ENCODE data around the gene CELF1.

The CELF1 gene
- total RNA-seq, result 158 to 412 (median 216) reads per million in 17 experiments

DNA sequence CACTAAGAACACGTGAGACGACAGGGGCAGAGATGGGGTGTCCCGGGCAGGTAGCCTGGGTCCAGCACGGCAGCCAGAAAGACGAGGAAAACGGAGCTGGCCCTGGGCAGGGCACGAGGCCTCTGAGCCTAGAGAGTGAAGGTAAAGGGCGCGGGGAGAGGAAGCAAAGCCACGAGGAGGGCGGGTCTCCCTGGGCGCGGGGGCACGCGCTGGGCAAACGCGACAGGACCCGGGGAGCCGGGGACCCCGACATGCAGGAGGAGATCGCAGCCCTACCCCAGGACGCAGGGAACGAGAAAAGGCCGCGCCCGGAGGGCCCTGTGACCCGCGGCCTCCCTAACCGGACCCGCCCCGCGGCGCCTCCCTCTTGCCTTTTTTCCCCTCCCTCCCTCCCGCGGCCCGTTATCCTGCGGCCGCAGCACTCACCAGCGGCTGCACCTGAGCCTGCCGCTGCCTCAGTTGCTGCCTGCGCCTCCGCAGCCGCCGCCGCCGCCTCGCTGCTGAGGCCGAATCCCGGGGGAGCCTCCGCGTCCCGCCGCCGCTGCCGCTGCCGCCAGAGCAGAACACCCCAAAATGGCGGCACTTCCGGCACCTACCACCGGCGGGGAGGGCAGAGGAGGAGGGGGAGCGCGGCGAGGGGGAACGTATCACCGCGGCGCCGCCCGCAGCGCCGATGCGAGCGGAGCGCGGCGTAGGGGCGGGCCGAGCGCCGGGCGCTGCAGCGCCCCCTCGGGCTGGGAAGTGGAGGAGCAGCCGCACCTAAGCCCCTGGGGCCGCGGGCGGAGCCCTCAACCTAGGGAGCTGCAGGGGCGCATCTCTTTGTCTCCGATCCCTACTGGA, at the start of gene CELF1:
Gene CELF1, minus strand, starts transcription at position 567 of the 840 bp plus-strand sequence. CDS start 53,609 bp downstream, outside the sequence.
- peak; percentile 96 to 98 (median 97) for DNase-seq

DNA sequence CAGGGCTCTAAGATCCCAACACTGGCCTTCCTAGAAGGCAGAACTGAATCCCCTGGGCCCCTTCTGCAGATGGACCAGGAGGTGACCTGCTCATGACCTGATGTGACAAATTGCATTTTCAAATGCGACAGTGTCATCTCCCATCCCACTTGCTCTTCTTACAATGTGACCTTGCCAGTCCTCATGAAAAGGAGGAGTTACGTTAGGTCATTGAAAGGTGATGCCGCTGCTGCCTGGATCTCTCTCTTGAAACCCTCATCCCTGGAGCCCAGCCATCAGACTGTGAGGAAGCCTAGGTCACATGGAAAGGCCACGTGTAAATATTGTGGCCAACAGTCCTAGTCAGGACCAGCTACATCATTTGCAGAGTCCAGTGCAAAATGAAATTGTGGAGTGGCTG, 47.0 kb upstream of the CELF1 start:
- DNase-seq, result no peak

DNA sequence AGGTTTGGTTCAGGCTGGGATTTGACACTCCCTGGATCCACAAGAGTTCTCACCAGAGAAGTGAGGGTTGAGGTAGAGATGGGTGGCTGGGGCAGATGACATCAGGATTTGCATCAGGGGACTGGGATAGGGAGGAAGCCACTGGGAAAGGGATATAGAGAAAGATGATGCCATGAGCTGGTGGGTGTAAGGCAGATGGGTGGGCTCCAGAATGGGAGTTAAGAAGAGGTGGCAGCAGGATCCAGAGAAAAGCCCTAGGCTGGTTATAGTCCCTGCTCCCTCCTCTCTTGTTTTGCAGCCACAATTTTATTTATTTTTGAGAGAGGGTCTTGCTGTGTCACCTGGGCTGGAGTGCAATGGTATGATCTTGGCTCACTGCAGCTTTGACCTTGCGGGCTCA, 43.0 kb upstream of the CELF1 start:
- no peak for DNase-seq

DNA sequence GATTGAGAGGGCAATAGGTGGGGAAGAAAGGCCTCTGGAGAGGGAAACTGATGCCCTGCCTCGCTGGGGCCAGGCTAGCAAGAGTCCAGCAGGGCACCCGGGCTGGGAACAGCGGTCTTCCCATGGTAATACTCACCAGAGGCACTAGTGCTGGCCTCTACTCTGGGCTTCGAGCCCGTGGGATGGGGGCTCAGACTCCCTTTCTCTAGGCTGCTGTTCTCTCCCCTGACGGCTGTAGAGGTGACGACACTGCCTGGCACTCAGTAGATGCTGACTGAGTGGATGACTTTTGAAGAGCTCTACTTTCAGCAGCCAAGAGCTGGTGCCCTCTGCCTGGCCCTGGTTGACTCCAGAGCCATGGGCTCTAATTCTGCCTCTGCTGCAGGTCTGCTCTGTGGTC, 42.1 kb upstream of the CELF1 start:
- no peak for DNase-seq

DNA sequence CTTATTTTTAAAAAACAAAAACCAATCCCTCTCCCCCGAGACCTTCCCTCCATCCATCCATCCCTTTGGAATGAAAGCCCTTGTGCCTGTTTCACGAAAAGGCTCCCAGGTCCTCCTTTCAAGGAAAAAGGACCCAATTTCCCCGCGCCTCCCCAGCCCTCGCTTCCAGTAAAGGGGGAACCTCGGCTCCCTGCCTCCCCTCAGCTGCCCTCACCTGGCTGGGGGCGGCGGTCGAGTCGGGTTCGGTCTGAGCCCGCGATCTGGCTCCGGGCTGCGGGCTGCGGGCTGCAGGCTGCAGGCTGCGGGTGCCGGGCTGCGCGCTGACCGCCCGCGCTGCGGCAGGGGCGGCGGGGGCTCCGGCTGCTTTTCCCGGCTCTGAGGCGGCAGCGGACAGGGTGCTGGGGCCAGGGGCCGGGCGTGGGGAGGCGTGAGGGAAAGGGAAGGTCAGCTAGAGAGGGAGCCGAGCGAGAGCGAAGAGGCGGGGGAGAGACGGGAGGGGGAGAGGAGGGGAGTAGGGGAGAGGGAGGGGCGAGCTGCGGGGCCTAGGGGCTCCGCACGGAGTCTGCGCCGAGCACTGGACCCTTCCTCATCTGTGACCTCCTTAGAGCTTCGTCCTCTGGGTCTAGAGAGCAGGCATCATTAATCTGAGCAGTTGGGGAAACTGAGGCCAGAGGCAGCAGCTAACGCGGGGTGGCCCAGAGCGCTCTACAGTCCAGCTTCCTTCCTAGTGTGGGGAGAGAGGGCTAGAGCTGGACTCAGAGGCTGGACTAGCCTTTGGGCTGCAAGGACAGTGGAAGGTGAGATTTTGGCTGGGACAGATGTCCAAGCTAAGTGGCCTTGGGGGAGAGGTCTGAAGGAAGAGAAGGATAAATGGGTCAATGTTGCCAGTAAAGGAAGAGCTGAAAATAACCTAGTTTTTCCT, 41.3 kb upstream of the CELF1 start, which contains the start of gene C1QTNF4:
Gene C1QTNF4, minus strand, starts transcription at position 478 of the 922 bp plus-strand sequence. CDS start 3,601 bp downstream, outside the sequence.
- peak in 1 of 4 experiments; percentile 46 for DNase-seq

DNA sequence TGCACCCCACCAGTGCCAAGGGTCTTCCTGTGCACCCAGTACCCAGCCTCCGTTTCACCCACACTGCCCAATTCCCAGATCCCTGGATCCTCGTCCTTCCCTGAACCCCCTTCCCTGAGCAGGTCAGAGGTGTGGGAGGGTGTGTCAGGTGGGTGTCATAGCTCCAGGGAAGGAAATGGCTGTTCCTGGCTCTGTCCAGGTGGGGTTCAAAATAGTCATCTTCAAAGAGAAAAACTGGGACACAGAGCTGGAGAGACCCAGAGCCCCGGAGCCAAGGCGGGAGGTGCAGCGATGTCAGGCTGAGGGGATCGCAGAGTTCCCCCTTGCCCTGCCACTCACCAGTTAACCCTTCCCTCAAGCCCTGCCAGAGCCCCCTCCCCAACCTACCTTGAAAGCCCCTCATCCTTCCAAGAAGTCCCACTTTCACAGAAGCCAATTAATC, 40.6 kb upstream of the CELF1 start:
- no peak for DNase-seq

DNA sequence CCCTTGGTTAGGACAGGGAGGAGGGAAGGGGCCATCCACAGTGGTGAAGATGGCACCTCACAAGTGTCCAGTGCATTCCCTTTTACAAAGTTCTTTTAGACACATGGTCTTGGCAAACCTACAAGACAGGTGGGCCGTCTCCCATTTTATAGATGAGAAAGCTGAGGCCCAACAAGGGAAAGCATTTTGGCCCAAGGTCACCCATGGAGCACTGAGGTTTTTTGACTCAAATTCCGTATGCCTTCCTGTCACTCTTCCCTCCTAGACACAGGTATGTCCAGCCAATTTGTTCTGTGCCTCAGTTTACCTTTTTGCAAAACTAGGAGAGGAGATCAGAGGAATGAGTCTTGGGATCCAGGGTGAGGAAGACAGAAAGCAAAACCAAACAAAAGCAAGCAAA, 40.0 kb upstream of the CELF1 start:
- no peak for DNase-seq

DNA sequence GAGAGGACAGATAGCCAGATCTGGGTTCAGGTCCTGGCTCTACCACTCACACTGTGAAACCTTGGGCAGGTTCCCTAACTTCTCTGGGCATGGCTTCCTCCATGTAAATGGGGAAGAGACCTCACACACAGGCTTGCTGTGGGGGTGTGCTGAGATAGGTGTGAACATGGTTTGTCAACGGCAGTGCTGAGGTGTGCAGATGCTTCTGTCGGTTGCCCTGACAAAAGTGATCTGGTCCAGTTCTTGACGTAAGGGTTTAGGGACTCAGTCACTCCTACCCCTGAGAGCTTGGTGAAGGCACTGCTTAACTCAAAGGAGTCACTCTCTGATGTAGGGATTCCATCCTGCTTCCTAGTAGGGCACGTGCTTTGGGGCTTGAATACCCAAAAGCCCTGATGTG, 39.3 kb upstream of the CELF1 start:
- DNase-seq, result peak in 2 of 4 experiments; percentile 21 to 25

DNA sequence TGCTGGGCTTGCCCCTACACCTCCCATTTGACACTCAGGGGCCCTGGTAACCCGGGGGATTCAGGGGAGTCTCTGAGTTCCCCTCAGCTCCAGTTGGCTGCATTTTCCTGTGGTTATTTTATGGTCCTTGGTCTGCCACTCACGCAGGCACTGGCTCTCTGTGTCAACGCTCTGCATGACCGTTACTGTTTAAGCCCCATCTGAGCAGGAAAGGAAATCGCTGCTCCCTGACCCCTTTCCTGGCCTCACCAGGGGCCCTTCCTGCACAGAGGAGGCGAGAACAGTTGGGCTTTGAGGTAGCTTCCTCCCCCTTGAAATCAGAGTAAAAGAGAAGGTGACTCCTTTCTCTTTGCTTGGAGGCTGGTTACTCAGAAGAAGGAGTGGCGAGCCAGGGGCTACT, 38.8 kb upstream of the CELF1 start:
- DNase-seq, result no peak

DNA sequence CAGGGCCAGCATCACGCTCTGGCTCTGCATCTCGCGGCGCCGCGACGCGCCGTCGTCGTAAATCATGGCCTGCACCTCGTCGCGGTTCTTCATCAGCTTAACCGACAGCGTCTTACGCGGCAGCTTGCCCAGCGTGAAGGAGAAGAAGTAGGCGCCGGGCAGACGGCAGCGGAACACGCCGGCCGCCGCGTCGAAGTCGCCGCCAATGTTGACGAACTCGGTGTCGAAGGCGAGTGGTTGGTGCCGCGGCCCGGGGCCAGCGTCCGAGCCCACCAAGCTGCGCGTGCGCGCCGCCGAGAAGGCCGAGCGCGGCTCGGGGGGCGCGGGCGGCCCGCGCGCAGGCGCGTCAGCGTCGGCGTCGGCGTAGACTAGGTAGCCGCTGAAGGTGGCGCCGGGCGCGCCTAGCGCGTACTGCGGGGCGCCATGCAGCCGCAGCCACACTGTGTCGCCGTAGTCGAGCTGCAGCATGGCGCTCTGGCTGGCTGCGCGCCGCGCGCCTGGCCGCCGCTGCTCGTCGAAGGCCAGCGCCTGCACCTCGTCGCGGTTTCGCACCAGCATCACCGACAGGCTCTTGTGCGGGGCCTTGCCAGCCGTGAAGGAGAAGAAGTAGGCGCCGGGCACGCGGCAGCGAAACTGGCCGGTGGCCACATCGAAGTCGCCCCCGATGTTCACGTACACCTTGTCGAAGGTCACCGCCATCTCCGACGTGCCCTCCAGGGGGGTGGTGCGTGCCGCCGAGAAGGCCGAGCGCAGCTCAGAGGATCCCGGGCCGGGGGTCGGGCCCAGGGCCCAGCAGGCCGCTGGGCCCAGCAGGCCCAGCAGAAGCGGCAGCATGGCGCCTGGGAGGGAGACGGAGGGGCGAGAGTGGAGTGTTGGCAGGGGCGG, 37.3 kb upstream of the CELF1 start:
- DNase-seq, result no peak

DNA sequence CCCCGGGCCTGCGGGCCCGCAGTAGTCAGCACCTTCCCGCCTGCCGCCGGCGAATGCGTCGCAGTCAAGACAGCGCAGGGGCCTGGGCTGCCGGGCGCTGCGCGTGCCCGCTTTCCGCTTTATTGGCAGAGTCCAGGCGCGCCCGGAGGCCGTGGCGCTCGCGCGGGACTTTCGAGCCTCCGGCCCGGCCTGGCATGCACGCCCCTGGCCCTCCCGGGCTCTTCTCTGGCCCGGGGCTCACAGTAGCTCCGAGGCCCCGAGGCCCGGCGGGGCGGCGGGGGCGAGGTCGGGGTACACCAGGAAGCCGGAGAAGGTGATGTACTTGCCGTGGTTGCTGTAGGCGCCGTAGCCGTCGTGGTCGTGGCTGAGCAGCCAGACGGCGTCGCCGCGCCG, 36.6 kb upstream of the CELF1 start:
- no peak for DNase-seq

DNA sequence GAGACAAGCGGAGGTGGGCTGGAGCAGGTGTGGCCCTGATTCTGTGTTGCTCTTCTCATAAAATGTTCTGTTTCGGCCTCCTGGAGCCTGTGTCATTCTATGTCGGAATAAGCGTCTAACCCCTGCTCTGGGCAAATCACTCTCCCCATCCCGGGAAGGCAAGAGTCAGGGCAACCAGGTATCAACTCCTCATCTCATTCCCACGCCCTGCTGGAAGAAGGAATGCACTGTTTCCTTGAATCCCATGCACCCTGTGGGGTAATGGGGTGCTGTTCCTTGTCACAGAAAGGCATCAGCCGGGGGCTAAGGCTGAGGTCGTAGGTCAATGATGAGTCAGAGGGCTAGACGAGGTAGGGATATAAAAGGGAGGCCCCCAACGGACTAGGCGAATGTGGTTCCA, 36.2 kb upstream of the CELF1 start:
- no peak for DNase-seq

DNA sequence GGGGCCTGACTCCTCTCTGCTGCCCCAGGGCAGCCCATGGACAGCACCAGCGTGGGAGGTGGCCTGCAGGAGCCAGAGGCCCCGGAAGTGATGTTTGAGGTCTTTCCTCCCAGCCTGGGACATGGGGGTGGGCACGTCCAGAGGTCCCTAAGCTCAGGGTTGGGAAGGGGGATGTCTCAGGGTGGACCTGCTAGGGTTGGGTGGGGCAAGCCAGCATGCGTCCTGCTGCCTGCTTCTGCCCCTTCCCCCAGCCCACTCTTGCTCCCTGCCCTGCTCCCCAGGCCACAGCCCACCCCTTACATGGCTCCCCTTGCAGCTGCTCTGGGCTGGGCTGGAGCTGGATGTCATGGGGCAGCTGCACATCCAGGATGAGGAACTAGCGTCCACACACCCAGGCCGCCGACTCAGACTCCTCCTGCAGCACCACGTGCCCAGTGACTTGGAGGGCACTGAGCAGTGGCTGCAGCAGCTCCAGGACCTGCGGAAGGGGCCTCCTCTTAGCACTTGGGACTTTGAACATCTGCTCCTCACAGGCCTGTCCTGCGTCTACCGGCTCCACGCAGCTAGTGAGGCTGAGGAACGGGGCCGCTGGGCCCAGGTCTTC, 34.9 kb upstream of the CELF1 start:
- DNase-seq, result peak; percentile 92 to 97 (median 96)

DNA sequence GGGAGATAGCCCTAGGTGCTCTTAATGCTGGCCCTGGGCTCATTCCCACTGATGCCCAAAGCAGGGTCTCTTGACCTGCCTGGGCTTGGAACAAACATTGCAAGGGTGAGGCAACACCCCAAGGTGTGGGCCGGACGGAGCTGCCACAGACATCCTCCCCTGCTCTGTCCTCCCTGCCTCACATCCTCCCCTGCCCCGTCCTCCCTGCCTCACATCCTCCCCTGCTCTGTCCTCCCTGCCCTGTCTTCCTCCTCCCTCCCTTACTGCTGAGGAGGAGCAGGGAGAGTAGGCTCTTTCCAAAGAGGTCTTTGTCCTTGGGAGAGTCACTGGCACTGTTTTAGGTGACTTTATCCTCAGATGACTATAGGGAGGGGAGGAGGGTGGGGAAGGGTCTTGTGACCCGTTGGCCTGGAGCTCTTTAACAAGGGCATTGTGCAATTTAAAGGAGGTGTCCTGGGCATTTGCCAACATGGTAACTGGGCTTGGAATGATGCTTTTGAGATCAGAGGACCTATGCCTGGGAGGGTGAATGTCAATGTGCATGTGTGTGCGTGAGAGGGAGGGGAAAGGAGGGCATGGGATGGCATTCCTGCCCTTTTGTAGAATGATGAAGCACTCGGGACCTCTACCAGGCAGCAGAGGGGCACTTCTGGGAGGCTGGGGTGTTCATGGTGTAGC, 34.2 kb upstream of the CELF1 start:
- DNase-seq, result peak; percentile 74 to 83 (median 82)

DNA sequence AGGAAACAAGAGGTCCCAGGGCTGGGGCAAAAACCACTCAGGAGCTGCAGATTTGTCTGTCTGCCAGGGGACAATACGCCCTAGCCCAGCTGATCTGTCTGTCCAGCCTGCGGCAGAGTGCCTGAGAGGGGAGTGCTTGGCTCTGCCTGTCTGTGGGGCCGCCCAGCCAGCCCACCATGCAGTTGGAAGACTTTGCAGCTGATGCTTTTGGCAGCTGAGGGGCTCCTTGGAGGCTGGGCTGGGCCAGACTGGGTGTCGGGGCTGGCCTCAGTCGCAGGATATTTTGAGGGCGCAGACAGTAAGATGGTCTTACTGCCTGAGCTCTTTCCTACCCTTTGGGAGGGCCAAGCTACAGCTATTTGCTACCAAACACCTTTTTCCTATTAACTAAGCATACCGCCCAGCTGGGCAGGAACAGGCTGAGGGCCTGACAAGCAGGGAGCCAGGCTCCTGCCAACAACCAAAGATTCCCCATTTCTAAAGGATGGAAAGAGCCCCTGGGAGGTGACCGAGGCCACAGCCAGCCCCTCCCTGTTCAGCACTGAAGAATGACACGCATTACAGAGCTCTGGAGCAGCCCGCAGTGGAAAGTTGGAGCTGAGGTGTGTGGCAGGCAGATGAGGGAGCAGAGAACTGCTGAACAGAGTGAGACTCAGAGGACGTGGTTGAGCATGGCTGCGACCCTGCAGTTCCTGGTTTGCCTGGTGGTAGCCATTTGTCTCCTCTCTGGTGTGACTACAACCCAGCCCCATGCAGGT, 33.3 kb upstream of the CELF1 start, which contains the start of gene FAM180B:
Gene FAM180B, plus strand, starts transcription at position 581 of the 758 bp plus-strand sequence. Its CDS starts 91 bp downstream, at position 672.
- no peak for DNase-seq

DNA sequence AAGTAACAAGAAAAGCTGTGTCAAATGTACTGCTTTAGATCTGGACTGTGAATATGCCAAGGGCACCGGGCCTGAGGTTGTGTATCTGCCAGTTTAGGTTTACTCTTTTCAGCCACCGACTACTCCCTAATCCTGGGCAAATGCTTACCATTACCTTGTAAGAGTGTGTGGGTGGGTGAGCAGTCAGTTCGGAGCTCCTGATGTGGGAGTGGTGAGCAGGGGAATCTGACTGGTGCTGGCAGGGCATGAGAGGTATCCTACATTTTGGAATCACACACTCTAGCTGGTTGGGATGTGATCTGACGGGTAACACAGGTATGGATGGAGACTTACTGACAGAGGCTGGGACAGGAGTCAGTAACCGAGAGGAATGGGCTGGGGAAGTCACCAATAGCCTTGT, 30.9 kb upstream of the CELF1 start:
- no peak for DNase-seq

DNA sequence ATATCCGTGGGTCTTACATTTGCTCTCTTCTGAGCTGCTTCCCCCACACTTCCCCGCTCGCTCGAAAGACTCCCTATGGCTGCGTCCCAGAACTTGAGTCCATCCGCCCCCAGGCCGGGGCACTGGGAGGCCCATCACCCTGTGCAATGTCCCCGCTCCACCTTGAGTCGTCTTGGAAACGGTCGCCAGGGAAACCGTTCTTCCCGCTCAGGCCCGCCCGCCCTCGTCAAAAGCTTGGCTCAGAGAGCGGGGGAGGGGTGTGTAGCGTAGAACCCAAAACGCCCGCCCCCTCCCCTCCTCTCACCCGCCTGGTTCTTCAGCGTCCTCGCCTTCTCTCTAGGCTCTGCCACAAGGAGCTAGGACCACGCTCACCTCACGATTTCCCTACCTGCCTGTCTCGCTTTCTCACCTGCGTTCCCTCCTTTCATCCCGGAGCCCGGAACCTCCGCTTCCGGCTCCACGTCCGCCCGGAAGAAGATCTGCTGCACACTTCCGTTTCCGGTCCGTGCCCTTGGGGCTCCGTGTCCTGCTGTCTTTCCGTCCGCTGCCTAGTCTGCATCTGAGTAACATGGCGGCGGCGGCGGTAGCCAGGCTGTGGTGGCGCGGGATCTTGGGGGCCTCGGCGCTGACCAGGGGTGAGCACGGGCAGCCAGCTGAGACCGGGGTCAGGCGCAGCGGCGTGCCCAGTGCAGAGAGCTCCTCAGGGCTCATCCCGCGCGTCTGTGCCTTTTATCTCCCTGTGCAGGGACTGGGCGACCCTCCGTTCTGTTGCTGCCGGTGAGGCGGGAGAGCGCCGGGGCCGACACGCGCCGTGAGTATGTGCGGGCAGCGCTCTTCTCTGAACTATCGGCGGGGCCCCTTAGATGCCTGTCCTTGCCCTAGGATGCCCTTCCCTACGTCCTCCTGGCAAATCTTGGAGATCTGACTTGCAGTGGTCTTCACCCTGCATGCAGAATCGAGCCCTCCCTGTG, 25.9 kb upstream of the CELF1 start, which contains the start of the genes KBTBD4 and NDUFS3:
Gene KBTBD4, minus strand, starts transcription at position 447 of the 971 bp plus-strand sequence. Its CDS starts 19 bp downstream, at position 428.
Gene NDUFS3, plus strand, starts transcription at position 551 of the 971 bp plus-strand sequence. Its CDS starts 18 bp downstream, at position 569.
- peak; percentile 91 to 94 (median 92) for DNase-seq

DNA sequence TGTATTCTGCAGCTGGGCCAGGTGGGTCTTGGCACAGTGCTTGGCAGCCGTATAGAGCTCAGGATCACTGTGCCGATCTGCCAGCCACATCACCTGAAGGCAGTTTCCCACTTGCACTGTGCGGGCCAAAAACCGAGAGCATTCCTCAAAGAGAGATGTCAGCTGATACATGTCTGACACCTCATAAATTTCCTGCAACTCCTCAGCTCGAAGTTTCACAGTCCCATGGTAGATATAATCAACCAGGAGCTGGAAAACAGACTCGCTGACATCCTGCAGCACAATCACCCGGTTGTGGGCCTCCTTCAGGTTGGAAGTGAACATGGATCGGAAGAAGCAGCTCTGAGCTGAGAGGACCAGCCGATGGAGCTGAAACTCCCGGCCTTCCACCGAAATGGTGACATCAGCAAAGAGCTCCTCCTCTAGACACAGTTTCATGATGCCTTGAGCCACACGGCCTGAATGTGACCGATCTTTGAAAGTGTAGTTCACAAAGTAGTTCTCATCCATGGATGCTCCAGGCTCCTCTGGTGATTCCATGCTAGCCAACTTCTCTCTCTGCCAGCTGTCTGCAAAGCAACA, 24.6 kb upstream of the CELF1 start:
- no peak for DNase-seq

Data from suppressor macrophage (primary cell).